ENCODE data around the gene TMCC1.

TMCC1 gene

DNA sequence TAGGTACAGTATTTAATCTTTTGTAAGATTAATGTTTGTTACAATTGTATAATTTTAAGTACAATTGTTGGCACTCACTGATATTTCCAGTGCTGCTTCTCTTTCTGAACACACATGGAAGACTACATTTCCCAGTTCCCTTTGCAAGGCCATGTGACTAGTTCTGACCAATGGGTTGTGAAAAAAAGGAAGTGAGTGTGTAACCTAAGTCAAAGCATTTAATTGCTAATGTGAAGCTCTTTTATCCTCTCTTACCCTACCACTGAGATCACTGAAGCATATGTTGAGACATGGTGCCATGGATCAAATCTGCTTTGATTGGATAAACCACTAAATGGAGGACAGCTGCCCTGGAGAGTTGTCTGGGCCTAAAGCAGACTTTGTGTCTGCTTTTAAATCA is 203.1 kb downstream of the TMCC1 start:
- Histone ChIP-seq H3K4me2 (ENCODE audit: low read depth, low read length, poor library complexity, severe bottlenecking) (no peak overlapping the region), H3K9me3 (ENCODE audit: insufficient read depth, low read depth, low read length) (no peaks in the 10 kb centered on the region), H3K79me2 (ENCODE audit: insufficient read depth, low read length) (no peaks in the 10 kb centered on the region), H3K9me2 (replicated peaks; ENCODE audit: low read depth, low read length) (no peaks in the 10 kb centered on the region), H3K9ac (ENCODE audit: low read depth, low read length, poor library complexity, severe bottlenecking) (no peak overlapping the region), H3F3A (ENCODE audit: low read depth) (no peaks in the 10 kb centered on the region), H4K20me1 (ENCODE audit: insufficient read depth, low read length, poor library complexity, severe bottlenecking) (no peaks in the 10 kb centered on the region), H3K27me3 (ENCODE audit: insufficient read depth, low read length, poor library complexity, severe bottlenecking) (no peaks in the 10 kb centered on the region), H3K4me3 (ENCODE audit: low read length, poor library complexity, severe bottlenecking) (no peak overlapping the region), H3K36me3 (ENCODE audit: insufficient read depth, low read length) (no peaks in the 10 kb centered on the region), H3K4me1 (ENCODE audit: insufficient read depth, low read length, poor library complexity, severe bottlenecking) (no peaks in the 10 kb centered on the region), H2AFZ (ENCODE audit: low read length) (no peak overlapping the region)
- TF ChIP-seq EZH2phosphoT487 (IDR thresholded peaks at IDR 0.05; ENCODE audit: borderline replicate concordance), result no peak
- TF ChIP-seq, protein P1, sequence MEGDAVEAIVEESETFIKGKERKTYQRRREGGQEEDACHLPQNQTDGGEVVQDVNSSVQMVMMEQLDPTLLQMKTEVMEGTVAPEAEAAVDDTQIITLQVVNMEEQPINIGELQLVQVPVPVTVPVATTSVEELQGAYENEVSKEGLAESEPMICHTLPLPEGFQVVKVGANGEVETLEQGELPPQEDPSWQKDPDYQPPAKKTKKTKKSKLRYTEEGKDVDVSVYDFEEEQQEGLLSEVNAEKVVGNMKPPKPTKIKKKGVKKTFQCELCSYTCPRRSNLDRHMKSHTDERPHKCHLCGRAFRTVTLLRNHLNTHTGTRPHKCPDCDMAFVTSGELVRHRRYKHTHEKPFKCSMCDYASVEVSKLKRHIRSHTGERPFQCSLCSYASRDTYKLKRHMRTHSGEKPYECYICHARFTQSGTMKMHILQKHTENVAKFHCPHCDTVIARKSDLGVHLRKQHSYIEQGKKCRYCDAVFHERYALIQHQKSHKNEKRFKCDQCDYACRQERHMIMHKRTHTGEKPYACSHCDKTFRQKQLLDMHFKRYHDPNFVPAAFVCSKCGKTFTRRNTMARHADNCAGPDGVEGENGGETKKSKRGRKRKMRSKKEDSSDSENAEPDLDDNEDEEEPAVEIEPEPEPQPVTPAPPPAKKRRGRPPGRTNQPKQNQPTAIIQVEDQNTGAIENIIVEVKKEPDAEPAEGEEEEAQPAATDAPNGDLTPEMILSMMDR (conservative IDR thresholded peaks at IDR 0.05; ENCODE audit: low read length), result no peak

DNA sequence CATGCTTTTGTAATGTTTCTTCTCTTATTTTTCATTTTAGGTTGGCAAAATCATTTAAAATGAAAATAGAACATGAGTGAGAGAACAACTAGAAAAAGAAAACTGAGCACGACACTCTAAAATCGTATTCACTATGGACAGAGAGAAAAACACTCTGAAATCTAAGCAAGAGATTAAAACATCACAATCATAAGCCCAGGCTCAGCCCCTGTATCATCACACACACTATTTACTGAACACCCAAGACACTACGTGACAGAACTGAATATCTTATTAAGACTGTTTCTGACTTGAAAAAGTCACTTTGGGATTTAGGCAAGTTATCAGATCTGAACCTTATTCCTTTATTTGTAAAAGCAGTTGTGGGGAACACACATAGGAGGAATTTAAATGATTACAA is 204.5 kb downstream of the TMCC1 start:
- Histone ChIP-seq H3K27me3 (ENCODE audit: insufficient read depth, low read length, poor library complexity, severe bottlenecking) (no peaks in the 10 kb centered on the region), H3K79me2 (ENCODE audit: insufficient read depth, low read length) (no peaks in the 10 kb centered on the region), H3K4me3 (ENCODE audit: low read length, poor library complexity, severe bottlenecking) (no peak overlapping the region), H3K36me3 (ENCODE audit: insufficient read depth, low read length) (no peaks in the 10 kb centered on the region), H3K9ac (ENCODE audit: low read depth, low read length, poor library complexity, severe bottlenecking) (no peak overlapping the region), H3K4me2 (ENCODE audit: low read depth, low read length, poor library complexity, severe bottlenecking) (no peak overlapping the region), H2AFZ (ENCODE audit: low read length) (no peak overlapping the region), H3K4me1 (ENCODE audit: insufficient read depth, low read length, poor library complexity, severe bottlenecking) (no peaks in the 10 kb centered on the region), H3K9me2 (replicated peaks; ENCODE audit: low read depth, low read length) (no peaks in the 10 kb centered on the region), H3F3A (ENCODE audit: low read depth) (no peaks in the 10 kb centered on the region), H4K20me1 (ENCODE audit: insufficient read depth, low read length, poor library complexity, severe bottlenecking) (no peaks in the 10 kb centered on the region), H3K9me3 (ENCODE audit: insufficient read depth, low read depth, low read length) (no peaks in the 10 kb centered on the region)
- no peak for TF ChIP-seq EZH2phosphoT487 (IDR thresholded peaks at IDR 0.05; ENCODE audit: borderline replicate concordance)
- TF ChIP-seq, protein P1 (conservative IDR thresholded peaks at IDR 0.05; ENCODE audit: low read length), result no peak

DNA sequence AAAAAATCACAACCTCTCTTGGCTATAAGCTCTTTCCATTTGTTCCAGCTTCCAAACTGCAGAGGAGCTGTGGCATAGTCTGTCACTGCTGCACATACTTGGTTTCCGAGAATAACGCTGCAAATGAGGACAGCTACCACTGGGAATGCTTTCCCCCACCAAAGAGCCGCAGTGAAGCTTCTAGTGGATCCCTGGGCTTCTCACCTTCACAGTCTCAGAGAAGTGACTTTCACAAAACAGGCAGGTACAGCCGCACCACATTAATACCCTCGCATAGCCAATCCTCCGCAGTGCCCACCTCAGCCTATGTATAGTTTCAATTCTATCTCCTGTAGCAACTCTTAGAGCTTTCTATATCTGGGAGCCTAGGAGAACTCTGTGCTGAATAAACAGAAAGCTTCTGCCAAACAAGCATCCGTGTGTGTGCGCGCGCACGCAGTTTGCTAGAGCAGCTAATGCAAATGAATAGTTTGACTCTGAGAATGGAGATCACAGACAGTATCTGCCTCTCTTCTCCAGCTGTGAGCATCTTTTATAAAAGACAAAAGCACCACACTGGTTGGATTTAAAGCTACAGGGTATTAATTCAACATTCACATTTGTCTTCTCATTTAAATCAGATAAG is 205.1 kb downstream of the TMCC1 start:
- Histone ChIP-seq H4K20me1 (ENCODE audit: insufficient read depth, low read length, poor library complexity, severe bottlenecking) (no peaks in the 10 kb centered on the region), H3K36me3 (ENCODE audit: insufficient read depth, low read length) (no peaks in the 10 kb centered on the region), H3F3A (ENCODE audit: low read depth) (no peaks in the 10 kb centered on the region), H3K4me1 (ENCODE audit: insufficient read depth, low read length, poor library complexity, severe bottlenecking) (no peaks in the 10 kb centered on the region), H3K79me2 (ENCODE audit: insufficient read depth, low read length) (no peaks in the 10 kb centered on the region), H3K9ac (ENCODE audit: low read depth, low read length, poor library complexity, severe bottlenecking) (no peak overlapping the region), H3K4me3 (ENCODE audit: low read length, poor library complexity, severe bottlenecking) (no peak overlapping the region), H3K4me2 (ENCODE audit: low read depth, low read length, poor library complexity, severe bottlenecking) (no peak overlapping the region), H3K9me2 (replicated peaks; ENCODE audit: low read depth, low read length) (no peaks in the 10 kb centered on the region), H3K9me3 (ENCODE audit: insufficient read depth, low read depth, low read length) (no peaks in the 10 kb centered on the region), H3K27me3 (ENCODE audit: insufficient read depth, low read length, poor library complexity, severe bottlenecking) (no peaks in the 10 kb centered on the region), H2AFZ (ENCODE audit: low read length) (no peak overlapping the region)
- TF ChIP-seq EZH2phosphoT487 (IDR thresholded peaks at IDR 0.05; ENCODE audit: borderline replicate concordance), result no peak
- TF ChIP-seq, protein P1 (conservative IDR thresholded peaks at IDR 0.05; ENCODE audit: low read length), result no peak
